NT2/D1 (cell line): ENCODE results near the gene PARD3.

Experiments
- YY1 ChIP-seq: IDR thresholded peaks from 2 replicates; pipeline ENCODE4 v1.6.1; 2011; ENCODE audit not compliant: insufficient read length, insufficient read depth
- ZNF274 ChIP-seq: IDR thresholded peaks from 2 replicates; pipeline ENCODE4 v1.6.1; 2011; ENCODE audit warnings: mild to moderate bottlenecking, low read depth, low read length

DNA sequence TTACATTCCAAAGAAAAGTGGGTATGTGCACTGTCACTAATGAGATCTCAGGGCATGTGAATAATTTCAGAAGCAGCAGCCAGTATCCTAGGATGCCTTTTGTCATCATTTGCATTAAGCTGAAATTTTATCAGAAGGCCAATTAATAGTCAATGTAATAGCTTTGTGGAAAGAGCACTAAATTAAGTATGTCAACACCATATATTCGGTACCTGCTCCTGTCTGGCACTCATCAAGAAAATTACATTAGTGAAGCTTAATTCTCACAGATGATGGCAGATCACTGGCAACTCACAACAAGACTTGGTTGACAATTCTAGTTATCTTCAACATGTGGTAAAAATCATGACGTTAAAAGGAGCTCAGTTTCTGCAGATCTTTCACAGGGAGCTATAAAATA is 271.4 kb downstream of the PARD3 start:
- TF ChIP-seq ZNF274, result no peak
- no peak for TF ChIP-seq YY1
